Vagina (tissue), 2 donors: ENCODE data around the gene SCAMP4.

Source experiments
- CTCF ChIP-seq, 3 experiments: fragments of 450-650 bp in 2 of 3; fragments of 200-600 bp in 1 of 3; sonication (generic) in 1 of 3; IDR thresholded peaks; one replicate each; pipeline ENCODE4 v1.5.1; 2017 to 2019; ENCODE audit warnings: antibody characterized with exemption in 3 of 3, mild to moderate bottlenecking in 2 of 3, moderate library complexity in 2 of 3
- POLR2A ChIP-seq, 2 donors: fragments of 450-650 bp; IDR thresholded peaks; one replicate each; pipeline ENCODE4 v1.6.1; 2017; ENCODE audit warnings: antibody characterized with exemption in 2 of 2, mild to moderate bottlenecking in 2 of 2, moderate library complexity in 2 of 2

GRCh38 chr19:1889907-1890306, 15.3 kb upstream of the SCAMP4 start:
- TF ChIP-seq CTCF (IDR thresholded peaks at IDR 0.05): no peak
- no peak for TF ChIP-seq POLR2A (IDR thresholded peaks at IDR 0.05)
